HEK293 (cell line): ENCODE data around the gene PALS2.

Experiments
- CTCF ChIA-PET: fragments of 350-600 bp; formaldehyde crosslinking; extraction: SDS; loops from one replicate; lab custom pipeline; 2021; ENCODE audit warnings: antibody characterized with exemption; lab: Yijun Ruan, JAX
- POLR2A ChIA-PET: fragments of 300-600 bp; formaldehyde crosslinking; extraction: SDS; loops from one replicate; lab custom pipeline; 2020; ENCODE audit warnings: antibody characterized with exemption, inconsistent platforms; lab: Yijun Ruan, JAX
- H3K27ac ChIP-seq: fragments of 200-500 bp; sonication (Bioruptor generic); 2 replicates; pipeline ENCODE4 v1.5.1; 2014; ENCODE audit warnings: low read depth, low read length, control low read depth, inconsistent platforms; ENCODE audit errors: extremely low read depth
- H3K36me3 ChIP-seq, 2 experiments: fragments of 200-500 bp in 1 of 2; sonication (Bioruptor generic) in 1 of 2; 1 replicate in 1 of 2; 2 replicates in 1 of 2; pipeline ENCODE4 v1.5.1; 2014 to 2017; ENCODE audit warnings: inconsistent platforms in 2 of 2, low read length in 2 of 2; ENCODE audit not compliant: control insufficient read depth in 2 of 2, insufficient read depth in 1 of 2
- H3K4me1 ChIP-seq: fragments of 200-500 bp; sonication (Bioruptor generic); 2 replicates; pipeline ENCODE4 v1.5.1; 2014; ENCODE audit warnings: mild to moderate bottlenecking, low read length, inconsistent platforms; ENCODE audit not compliant: control insufficient read depth, insufficient read depth
- H3K4me3 ChIP-seq: 2 replicates; pipeline ENCODE4 v1.5.1; 2011; ENCODE audit warnings: low read depth, mild to moderate bottlenecking, control low read depth, low read length, moderate library complexity
- H3K9me3 ChIP-seq: fragments of 200-500 bp; sonication (Bioruptor generic); 2 replicates; pipeline ENCODE4 v1.5.1; 2014; ENCODE audit warnings: low read depth, low read length, inconsistent platforms; ENCODE audit not compliant: control insufficient read depth, insufficient read depth
- INSM2 ChIP-seq: fragments of 450-650 bp; formaldehyde crosslinking; IDR thresholded peaks from 2 replicates; pipeline ENCODE4 v1.5.1; 2016; ENCODE audit warnings: missing biosample characterization, missing genetic modification characterization
- KLF1 ChIP-seq: fragments of 450-650 bp; formaldehyde crosslinking; IDR thresholded peaks from 2 replicates; pipeline ENCODE4 v1.5.1; 2016; ENCODE audit warnings: missing biosample characterization, missing genetic modification characterization
- PRDM2 ChIP-seq: fragments of 450-650 bp; formaldehyde crosslinking; IDR thresholded peaks from 2 replicates; pipeline ENCODE4 v1.5.1; 2016; ENCODE audit warnings: missing biosample characterization, missing genetic modification characterization, borderline replicate concordance
- RBAK ChIP-seq: fragments of 450-650 bp; formaldehyde crosslinking; IDR thresholded peaks from 2 replicates; pipeline ENCODE4 v1.5.1; 2016; ENCODE audit warnings: missing biosample characterization, missing genetic modification characterization
- ZBTB26 ChIP-seq: fragments of 450-650 bp; formaldehyde crosslinking; optimal IDR thresholded peaks from 2 replicates; pipeline ENCODE3; 2016; ENCODE audit warnings: missing biosample characterization, mild to moderate bottlenecking, missing genetic modification characterization
- ZBTB7A ChIP-seq: fragments of 450-650 bp; formaldehyde crosslinking; IDR thresholded peaks from 2 replicates; pipeline ENCODE4 v1.5.1; 2016; ENCODE audit warnings: low read depth, missing biosample characterization, missing genetic modification characterization
- ZBTB8A ChIP-seq: fragments of 450-650 bp; formaldehyde crosslinking; IDR thresholded peaks from 2 replicates; pipeline ENCODE4 v1.5.1; 2016; ENCODE audit warnings: missing biosample characterization, missing genetic modification characterization
- ZNF132 ChIP-seq: fragments of 450-650 bp; formaldehyde crosslinking; IDR thresholded peaks from 2 replicates; pipeline ENCODE4 v1.5.1; 2017; ENCODE audit warnings: missing biosample characterization, missing genetic modification characterization, borderline replicate concordance
- ZNF211 ChIP-seq: fragments of 450-650 bp; formaldehyde crosslinking; IDR thresholded peaks from 2 replicates; pipeline ENCODE4 v1.5.1; 2016; ENCODE audit warnings: low read depth, missing biosample characterization, missing genetic modification characterization
- ZNF221 ChIP-seq: fragments of 450-650 bp; formaldehyde crosslinking; IDR thresholded peaks from 2 replicates; pipeline ENCODE4 v1.5.1; 2017; ENCODE audit warnings: missing biosample characterization, missing genetic modification characterization, borderline replicate concordance
- ZNF239 ChIP-seq: fragments of 450-650 bp; formaldehyde crosslinking; IDR thresholded peaks from 2 replicates; pipeline ENCODE4 v1.5.1; 2016; ENCODE audit warnings: missing biosample characterization, missing genetic modification characterization
- ZNF292 ChIP-seq: fragments of 450-650 bp; formaldehyde crosslinking; IDR thresholded peaks from 2 replicates; pipeline ENCODE4 v1.5.1; 2016; ENCODE audit warnings: low read depth, missing biosample characterization, missing genetic modification characterization, borderline replicate concordance
- ZNF555 ChIP-seq: fragments of 450-650 bp; formaldehyde crosslinking; conservative IDR thresholded peaks from 2 replicates; pipeline ENCODE4 v1.5.1; 2017; ENCODE audit warnings: missing biosample characterization, mild to moderate bottlenecking, missing genetic modification characterization, inconsistent platforms
- ZNF558 ChIP-seq: fragments of 450-650 bp; formaldehyde crosslinking; IDR thresholded peaks from 2 replicates; pipeline ENCODE4 v1.5.1; 2016; ENCODE audit warnings: missing biosample characterization, missing genetic modification characterization
- ZNF600 ChIP-seq: fragments of 450-650 bp; formaldehyde crosslinking; IDR thresholded peaks from 2 replicates; pipeline ENCODE4 v1.5.1; 2016; ENCODE audit warnings: missing biosample characterization, missing genetic modification characterization
- ZNF654 ChIP-seq: fragments of 450-650 bp; formaldehyde crosslinking; IDR thresholded peaks from 2 replicates; pipeline ENCODE4 v1.5.1; 2016; ENCODE audit warnings: low read depth, missing biosample characterization, missing genetic modification characterization
- ZNF658 ChIP-seq: fragments of 450-650 bp; formaldehyde crosslinking; IDR thresholded peaks from 2 replicates; pipeline ENCODE4; 2016; ENCODE audit warnings: missing biosample characterization, missing genetic modification characterization
- ZNF664 ChIP-seq: fragments of 450-650 bp; formaldehyde crosslinking; IDR thresholded peaks from 2 replicates; pipeline ENCODE4 v1.5.1; 2016; ENCODE audit warnings: missing biosample characterization, missing genetic modification characterization
- ZNF692 ChIP-seq: fragments of 450-650 bp; formaldehyde crosslinking; IDR thresholded peaks from 2 replicates; pipeline ENCODE4 v1.5.1; 2016; ENCODE audit warnings: missing biosample characterization, missing genetic modification characterization
- ZNF843 ChIP-seq: fragments of 450-650 bp; formaldehyde crosslinking; IDR thresholded peaks from 2 replicates; pipeline ENCODE4 v1.5.1; 2016; ENCODE audit warnings: missing biosample characterization, missing genetic modification characterization
- ZSCAN16 ChIP-seq: fragments of 450-650 bp; formaldehyde crosslinking; IDR thresholded peaks from 2 replicates; pipeline ENCODE4 v1.5.1; 2016; ENCODE audit warnings: missing biosample characterization, missing genetic modification characterization
- ZSCAN18 ChIP-seq: fragments of 450-650 bp; formaldehyde crosslinking; IDR thresholded peaks from 2 replicates; pipeline ENCODE4 v1.5.1; 2016; ENCODE audit warnings: missing biosample characterization, missing genetic modification characterization

The PALS2 gene

GRCh38 chr7:24549991-24550390, 23.3 kb upstream of the PALS2 start:
- no peak overlapping the region for H3K4me3 ChIP-seq
- no peaks in the 10 kb centered on the region for H3K9me3 ChIP-seq
- CTCF ChIA-PET, result no interaction called here
- no peaks in the 10 kb centered on the region for H3K4me1 ChIP-seq
- no peak overlapping the region for H3K27ac ChIP-seq
- H3K36me3 ChIP-seq, result no peaks in the 10 kb centered on the region
- POLR2A ChIA-PET, result no interaction called here
- TF ChIP-seq ZBTB26, result no peak
- no peak for TF ChIP-seq RBAK (tag by site-specific recombination)
- TF ChIP-seq ZNF692 (tag by site-specific recombination), result no peak
- no peak for TF ChIP-seq INSM2 (tag by site-specific recombination)
- no peak for TF ChIP-seq ZSCAN16 (tag by site-specific recombination)
- no peak for TF ChIP-seq ZNF221 (tag by site-specific recombination)
- TF ChIP-seq, all 188 proteins: peak for 0

GRCh38 chr7:24555184-24555583, 18.1 kb upstream of the PALS2 start:
- H3K27ac ChIP-seq, result no peak overlapping the region
- ChIA-PET CTCF (no interaction called here), POLR2A (no interaction called here)
- H3K36me3 ChIP-seq, result no peaks in the 10 kb centered on the region
- H3K4me1 ChIP-seq, result no peaks in the 10 kb centered on the region
- H3K4me3 ChIP-seq, result no peak overlapping the region
- no peaks in the 10 kb centered on the region for H3K9me3 ChIP-seq
- TF ChIP-seq ZNF211 (tag by site-specific recombination) (no peak), ZNF239 (no peak), PRDM2 (no peak), ZNF600 (tag by site-specific recombination) (no peak), ZNF221 (tag by site-specific recombination) (no peak), ZNF292 (tag by site-specific recombination) (no peak), KLF1 (tag by site-specific recombination) (no peak), ZNF692 (tag by site-specific recombination) (no peak), ZBTB8A (no peak), ZNF664 (tag by site-specific recombination) (no peak), ZNF658 (tag by site-specific recombination) (no peak), ZNF558 (tag by site-specific recombination) (no peak), ZSCAN18 (no peak), ZNF654 (tag by site-specific recombination) (no peak), ZNF843 (tag by site-specific recombination) (no peak), ZNF132 (tag by site-specific recombination) (no peak), ZBTB7A (tag by site-specific recombination) (no peak), ZNF555 (tag by site-specific recombination) (no peak)
